HepG2 (cell line): Measurements from ENCODE around the gene NUDT13. TPM values are rescaled to one million over a fixed set of nuclear protein-coding genes. Genes with fewer than 3 reads are reported as not detected.

Experiments used
- ATAC-seq: fragments of 200-7000 bp; cut with Tn5 transposase; 3 replicates; pipeline ENCODE4 v1.9.1; 2020; ENCODE audit warnings: mild to moderate bottlenecking, moderate library complexity
- BruUV-seq: library from RNA; stranded (reverse); fragments of 400-500 nt; replicated peaks from 2 replicates; lab custom pipeline; 2021; lab: Mats Ljungman, UMichigan
- CTCF ChIA-PET: fragments of 300-600 bp; formaldehyde crosslinking; extraction: SDS; loops from one replicate; lab custom pipeline; 2021; ENCODE audit warnings: low total read pairs, inconsistent platforms, low intra/inter-chr PET ratio; lab: Yijun Ruan, JAX
- POLR2A ChIA-PET: fragments of 350-600 bp; sonication (Branson Sonifier 250); formaldehyde crosslinking; loops from one replicate; lab custom pipeline; 2020; ENCODE audit warnings: antibody characterized with exemption, inconsistent platforms; lab: Yijun Ruan, JAX
- DNase-seq: peaks from one replicate; pipeline ENCODE4 v3.0.0-alpha.2; 2015; ENCODE audit warnings: low spot score
- FAIRE-seq: peaks from 3 replicates; lab custom pipeline; 2011; peaks lifted over from hg19 to GRCh38; lab: Jason Lieb, UNC
- H2AFZ ChIP-seq: one replicate; pipeline ENCODE4 v1.6.1; 2011; ENCODE audit warnings: low read length, inconsistent platforms
- H3K27ac ChIP-seq: fragments of 300-600 bp; 3 replicates; pipeline ENCODE4 v1.8.0; 2011; ENCODE audit warnings: mixed run types, mild to moderate bottlenecking, mixed read lengths, low read length, inconsistent platforms; ENCODE audit not compliant: insufficient read depth; ENCODE audit errors: extremely low read length
- H3K27me3 ChIP-seq, 2 experiments: fragments of 200-600 bp in 1 of 2; 2 replicates in 1 of 2; 3 replicates in 1 of 2; pipeline versions ENCODE4 v1.6.0 to v1.8.0; 2011; ENCODE audit warnings: low read length in 2 of 2, mild to moderate bottlenecking in 2 of 2, moderate library complexity in 2 of 2, inconsistent platforms in 1 of 2; ENCODE audit not compliant: insufficient read depth in 2 of 2, control insufficient read depth in 1 of 2
- H3K36me3 ChIP-seq, 2 experiments: fragments of 200-600 bp in 1 of 2; replicated peaks in 1 of 2; 2 replicates in 1 of 2; 3 replicates in 1 of 2; pipeline versions ENCODE4 v1.5.1 to v1.8.0; 2011; ENCODE audit warnings: low read length in 2 of 2, inconsistent platforms in 1 of 2; ENCODE audit not compliant: insufficient read depth in 2 of 2, control insufficient read depth in 1 of 2
- H3K4me1 ChIP-seq: 2 replicates; pipeline ENCODE4 v1.5.1; 2012; ENCODE audit warnings: low read length, inconsistent platforms; ENCODE audit not compliant: insufficient read depth
- H3K4me2 ChIP-seq: 2 replicates; pipeline ENCODE4 v1.6.0; 2011; ENCODE audit warnings: low read depth, low read length, inconsistent platforms
- H3K4me3 ChIP-seq, 3 experiments: fragments of 200-600 bp in 1 of 3; sonication (generic), shearing (Covaris generic) in 1 of 3; replicated peaks in 1 of 3; 2 replicates each; pipeline ENCODE4 v1.5.1; 2011 to 2016; ENCODE audit warnings: low read length in 3 of 3, inconsistent platforms in 2 of 3, low read depth in 2 of 3, mild to moderate bottlenecking in 2 of 3, control low read depth in 1 of 3, mixed read lengths in 1 of 3; ENCODE audit not compliant: insufficient read depth in 1 of 3
- H3K79me2 ChIP-seq: one replicate; pipeline ENCODE4 v1.6.1; 2011; ENCODE audit warnings: low read length, inconsistent platforms; ENCODE audit not compliant: insufficient read depth
- H3K9ac ChIP-seq: 2 replicates; pipeline ENCODE4 v1.6.0; 2011; ENCODE audit warnings: mild to moderate bottlenecking, low read depth, low read length, inconsistent platforms; ENCODE audit not compliant: insufficient read depth
- H3K9me3 ChIP-seq: 2 replicates; pipeline ENCODE4 v1.5.1; 2012; ENCODE audit warnings: mild to moderate bottlenecking, low read length
- H4K20me1 ChIP-seq: 2 replicates; pipeline ENCODE4 v1.6.0; 2011; ENCODE audit warnings: inconsistent platforms, mild to moderate bottlenecking, low read length, moderate library complexity; ENCODE audit not compliant: insufficient read depth
- BCL6 ChIP-seq: IDR thresholded peaks from 2 replicates; pipeline ENCODE4 v1.6.1; 2016; ENCODE audit warnings: missing genetic modification reagents, missing compliant biosample characterization
- NR1H2 ChIP-seq: sonication (generic); formaldehyde crosslinking; IDR thresholded peaks from 2 replicates; pipeline ENCODE4 v1.8.1; 2022; ENCODE audit warnings: low read depth, missing genetic modification reagents, borderline replicate concordance
- POLR2AphosphoS5 ChIP-seq: IDR thresholded peaks from 2 replicates; pipeline ENCODE4 v1.6.1; 2012; ENCODE audit warnings: low read depth, low read length
- TCF7 ChIP-seq: sonication (generic); IDR thresholded peaks from 2 replicates; pipeline ENCODE4 v1.6.1; 2016; ENCODE audit warnings: antibody characterized with exemption, low read depth
- ZBTB21 ChIP-seq: sonication (generic); formaldehyde crosslinking; IDR thresholded peaks from 2 replicates; pipeline ENCODE4 v1.4.0; 2020; ENCODE audit warnings: missing genetic modification reagents
- ZNF335 ChIP-seq: sonication (generic); formaldehyde crosslinking; IDR thresholded peaks from 2 replicates; pipeline ENCODE4 v1.4.0; 2020; ENCODE audit warnings: missing genetic modification reagents
- ZSCAN22 ChIP-seq: sonication (generic); formaldehyde crosslinking; IDR thresholded peaks from 2 replicates; pipeline ENCODE4 v1.4.0; 2020; ENCODE audit warnings: mild to moderate bottlenecking, missing genetic modification reagents
- WGBS: methylation state at CpG from one replicate; pipeline ENCODE4 v1.1.6; 2017; ENCODE audit warnings: low lambda C conversion rate; 5-methylcytosine and 5-hydroxymethylcytosine counted together
- in situ Hi-C: cut with HindIII; loops from 2 replicates; pipeline ENCODE4 v1.10.0; 2017; ENCODE audit warnings: low pct_unique_long_range_greater_than_20kb; ENCODE audit not compliant: extremely low pct_ligation_motif_present
- intact Hi-C: fragments of 100-400 bp; cut with micrococcal nuclease; formaldehyde crosslinking; loops from one replicate; pipeline ENCODE4 v1.10.0; 2022; ENCODE audit not compliant: unreplicated experiment
- polyA plus RNA-seq, 8 experiments: library from polyadenylated mRNA; depleted of rRNA in 3 of 8; stranded (reverse) in 7 of 8; unstranded in 1 of 8; fragments of >200 nt; fragmentation: Illumina TruSeq in 4 of 8; extraction: Trizol in 4 of 8; gene quantifications; 2 replicates each; pipeline versions ENCODE4 v1.2.1 to v1.2.3, GENCODE V29; 2011 to 2016; ENCODE audit warnings: low read depth in 4 of 8, missing spikeins in 1 of 8, mixed read lengths in 1 of 8; ENCODE audit not compliant: insufficient read depth in 1 of 8
- total RNA-seq, 5 experiments: library from RNA; depleted of rRNA; stranded (reverse); fragments of >200 nt; fragmentation: Illumina TruSeq; extraction: Trizol; gene quantifications; 2 replicates each; pipeline ENCODE4 v1.2.3, GENCODE V29; 2016; ENCODE audit warnings: low read depth in 1 of 5
- TF ChIP-seq, protein P1 (sequence below): sonication (generic); formaldehyde crosslinking; IDR thresholded peaks from 2 replicates; pipeline ENCODE4 v1.5.0; 2020; ENCODE audit warnings: mild to moderate bottlenecking, missing genetic modification reagents
- TF ChIP-seq, protein P2 (sequence below): sonication (generic); formaldehyde crosslinking; IDR thresholded peaks from 2 replicates; pipeline ENCODE4 v1.4.0; 2020; ENCODE audit warnings: mild to moderate bottlenecking, missing genetic modification reagents
- TF ChIP-seq, protein P3 (sequence below): sonication (generic); formaldehyde crosslinking; IDR thresholded peaks from 2 replicates; pipeline ENCODE4 v1.4.0; 2020; ENCODE audit warnings: missing genetic modification reagents; ENCODE audit errors: not compliant biosample characterization

Gene NUDT13
- total and polyA plus RNA-seq, 2 of the 13 experiments (the other 11 are each of a cell fraction or from before 2014, with no cell fraction given), result 4.2 to 6.5 TPM

DNA sequence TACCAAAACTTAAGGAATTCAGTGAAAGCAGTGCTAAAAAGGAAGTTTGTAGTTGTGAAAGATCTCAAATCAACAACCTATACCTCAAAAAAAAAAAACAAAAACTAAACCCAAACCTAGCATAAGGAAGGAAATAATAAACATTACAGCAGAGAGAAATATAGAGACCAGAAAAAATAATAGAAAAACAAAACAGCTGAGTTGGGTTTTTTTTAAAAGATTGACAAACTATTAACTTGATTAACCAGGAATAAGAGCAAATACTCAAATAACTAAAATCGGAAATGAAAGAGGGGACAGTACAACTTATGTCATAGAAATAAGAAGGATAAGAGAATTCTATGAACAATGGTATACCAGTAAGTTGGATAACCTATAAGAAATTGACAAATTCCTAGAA, 50.8 kb downstream of the NUDT13 start:
- H3K27ac ChIP-seq, result no peak overlapping the region
- H3K27me3 ChIP-seq, result no peaks in the 10 kb centered on the region; a peak in 1 of 5 replicates
- H3K79me2 ChIP-seq, result peaks cover 46% of the 10 kb centered on the region
- BruUV-seq, result no TSS peak
- H3K4me3 ChIP-seq, result no peak overlapping the region
- H3K4me1 ChIP-seq, result peaks cover 18% of the 10 kb centered on the region
- no peak overlapping the region for H2AFZ ChIP-seq
- ChIA-PET CTCF (no interaction called here), POLR2A (no interaction called here)
- DNase-seq (no peak), FAIRE-seq (no peak), ATAC-seq (no peak)
- no peak overlapping the region for H3K9ac ChIP-seq
- H3K4me2 ChIP-seq, result no peak overlapping the region
- TF ChIP-seq, protein P1, sequence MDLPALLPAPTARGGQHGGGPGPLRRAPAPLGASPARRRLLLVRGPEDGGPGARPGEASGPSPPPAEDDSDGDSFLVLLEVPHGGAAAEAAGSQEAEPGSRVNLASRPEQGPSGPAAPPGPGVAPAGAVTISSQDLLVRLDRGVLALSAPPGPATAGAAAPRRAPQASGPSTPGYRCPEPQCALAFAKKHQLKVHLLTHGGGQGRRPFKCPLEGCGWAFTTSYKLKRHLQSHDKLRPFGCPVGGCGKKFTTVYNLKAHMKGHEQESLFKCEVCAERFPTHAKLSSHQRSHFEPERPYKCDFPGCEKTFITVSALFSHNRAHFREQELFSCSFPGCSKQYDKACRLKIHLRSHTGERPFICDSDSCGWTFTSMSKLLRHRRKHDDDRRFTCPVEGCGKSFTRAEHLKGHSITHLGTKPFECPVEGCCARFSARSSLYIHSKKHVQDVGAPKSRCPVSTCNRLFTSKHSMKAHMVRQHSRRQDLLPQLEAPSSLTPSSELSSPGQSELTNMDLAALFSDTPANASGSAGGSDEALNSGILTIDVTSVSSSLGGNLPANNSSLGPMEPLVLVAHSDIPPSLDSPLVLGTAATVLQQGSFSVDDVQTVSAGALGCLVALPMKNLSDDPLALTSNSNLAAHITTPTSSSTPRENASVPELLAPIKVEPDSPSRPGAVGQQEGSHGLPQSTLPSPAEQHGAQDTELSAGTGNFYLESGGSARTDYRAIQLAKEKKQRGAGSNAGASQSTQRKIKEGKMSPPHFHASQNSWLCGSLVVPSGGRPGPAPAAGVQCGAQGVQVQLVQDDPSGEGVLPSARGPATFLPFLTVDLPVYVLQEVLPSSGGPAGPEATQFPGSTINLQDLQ, result no peak
- TF ChIP-seq ZNF335 (CRISPR knock-in tag), result no peak
- TF ChIP-seq POLR2AphosphoS5, result no peak
- TF ChIP-seq TCF7, result no peak
- no peak for TF ChIP-seq ZSCAN22 (CRISPR knock-in tag)
- TF ChIP-seq NR1H2 (CRISPR knock-in tag), result no peak
- TF ChIP-seq, protein P2, sequence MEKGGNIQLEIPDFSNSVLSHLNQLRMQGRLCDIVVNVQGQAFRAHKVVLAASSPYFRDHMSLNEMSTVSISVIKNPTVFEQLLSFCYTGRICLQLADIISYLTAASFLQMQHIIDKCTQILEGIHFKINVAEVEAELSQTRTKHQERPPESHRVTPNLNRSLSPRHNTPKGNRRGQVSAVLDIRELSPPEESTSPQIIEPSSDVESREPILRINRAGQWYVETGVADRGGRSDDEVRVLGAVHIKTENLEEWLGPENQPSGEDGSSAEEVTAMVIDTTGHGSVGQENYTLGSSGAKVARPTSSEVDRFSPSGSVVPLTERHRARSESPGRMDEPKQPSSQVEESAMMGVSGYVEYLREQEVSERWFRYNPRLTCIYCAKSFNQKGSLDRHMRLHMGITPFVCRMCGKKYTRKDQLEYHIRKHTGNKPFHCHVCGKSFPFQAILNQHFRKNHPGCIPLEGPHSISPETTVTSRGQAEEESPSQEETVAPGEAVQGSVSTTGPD (CRISPR knock-in tag), result no peak
- no peak for TF ChIP-seq ZBTB21 (CRISPR knock-in tag)
- TF ChIP-seq BCL6 (CRISPR knock-in tag), result no peak
- TF ChIP-seq, protein P3, sequence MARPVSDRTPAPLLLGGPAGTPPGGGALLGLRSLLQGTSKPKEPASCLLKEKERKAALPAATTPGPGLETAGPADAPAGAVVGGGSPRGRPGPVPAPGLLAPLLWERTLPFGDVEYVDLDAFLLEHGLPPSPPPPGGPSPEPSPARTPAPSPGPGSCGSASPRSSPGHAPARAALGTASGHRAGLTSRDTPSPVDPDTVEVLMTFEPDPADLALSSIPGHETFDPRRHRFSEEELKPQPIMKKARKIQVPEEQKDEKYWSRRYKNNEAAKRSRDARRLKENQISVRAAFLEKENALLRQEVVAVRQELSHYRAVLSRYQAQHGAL (CRISPR knock-in tag), result no peak
- H4K20me1 ChIP-seq, result peaks cover 3% of the 10 kb centered on the region; the same call in 1 of the 2 replicates
- intact Hi-C loops, result no loop called here
- H3K9me3 ChIP-seq, result no peaks in the 10 kb centered on the region
- 92% methylated on average over 1 of the region's 1 CpG for WGBS
- H3K36me3 ChIP-seq, result peaks cover 7 to 43% of the 10 kb centered on the region in 2 experiments
- in situ Hi-C loops, result no loop called here
